T-cell (primary cell): ENCODE data around the gene CBS. TPM values are rescaled to one million over a fixed set of nuclear protein-coding genes. Genes with fewer than 3 reads are reported as not detected.
A peak's percentile ranks its signal among the peaks of the same experiment; 100 is the strongest.
"Not testable (repeated sequence)": the region's sequence is repeated elsewhere in the genome, so short reads cannot be mapped to it uniquely, and the experiment has no call there.

Source experiments
- ATAC-seq, 4 experiments: fragments of 200-7000 bp in 3 of 4; fragments of 150-1000 bp in 1 of 4; cut with Tn5 transposase; replicated peaks in 1 of 4; 1 replicate in 3 of 4; 2 replicates in 1 of 4; pipeline ENCODE4 v1.10.0; 2021; ENCODE audit warnings: moderate library complexity in 3 of 4, mild to moderate bottlenecking in 2 of 4, moderate number of reproducible peaks in 1 of 4
- CTCF ChIA-PET, 2 donors: fragments of 300-600 bp; sonication (Branson Sonifier 250); formaldehyde crosslinking; loops; one replicate each; lab custom pipeline; 2022; ENCODE audit warnings: antibody characterized with exemption in 2 of 2; lab: Charles Lee
- POLR2A ChIA-PET, 2 donors: fragments of 300-600 bp; sonication (Branson Sonifier 250); formaldehyde crosslinking; loops; one replicate each; lab custom pipeline; 2022; ENCODE audit warnings: antibody characterized with exemption in 2 of 2; lab: Charles Lee
- DNase-seq, 35 experiments: peaks; one replicate each; pipeline versions ENCODE4 v3.0.0 to v3.0.0-alpha.2; 2013 to 2023
- H3K27ac ChIP-seq: one replicate; pipeline ENCODE4 v1.5.1; 2013; ENCODE audit warnings: low read length
- H3K27me3 ChIP-seq, 2 experiments: replicated peaks in 1 of 2; 1 replicate in 1 of 2; 2 replicates in 1 of 2; pipeline versions ENCODE4 v1.6.1 to v1.7.0; 2013; ENCODE audit warnings: low read length in 1 of 2, mixed read lengths in 1 of 2; ENCODE audit not compliant: control insufficient read depth in 2 of 2, insufficient read depth in 2 of 2; ENCODE audit errors: extremely low read depth in 1 of 2
- H3K36me3 ChIP-seq, 2 donors: 1 replicate in 1 of 2; 2 replicates in 1 of 2; pipeline versions ENCODE4 v1.6.1 to v1.7.0; 2013; ENCODE audit warnings: low read length in 1 of 2; ENCODE audit not compliant: control insufficient read depth in 2 of 2, insufficient read depth in 1 of 2; ENCODE audit errors: extremely low read depth in 1 of 2
- H3K4me1 ChIP-seq, 2 experiments: 1 replicate in 1 of 2; 2 replicates in 1 of 2; pipeline versions ENCODE4 v1.6.1 to v1.7.0; 2013; ENCODE audit warnings: low read length in 2 of 2, mixed read lengths in 1 of 2; ENCODE audit not compliant: insufficient read depth in 2 of 2, control insufficient read depth in 1 of 2; ENCODE audit errors: extremely low read depth in 1 of 2
- H3K4me3 ChIP-seq, 2 donors: 1 replicate in 1 of 2; 2 replicates in 1 of 2; pipeline versions ENCODE4 v1.5.1 to v1.7.0; 2013; ENCODE audit warnings: mild to moderate bottlenecking in 2 of 2, low read length in 1 of 2, moderate library complexity in 1 of 2; ENCODE audit not compliant: control insufficient read depth in 1 of 2; ENCODE audit errors: extremely low read depth in 1 of 2
- H3K9me3 ChIP-seq: 2 replicates; pipeline ENCODE4 v1.7.0; 2013
- H3K27ac Mint-ChIP-seq, 2 donors: one replicate each; pipeline ENCODE4 v1.8.0; 2020 to 2021; ENCODE audit warnings: mild to moderate bottlenecking in 2 of 2, mixed read lengths in 2 of 2
- H3K27me3 Mint-ChIP-seq, 2 donors: one replicate each; pipeline ENCODE4 v1.8.0; 2021 to 2022; ENCODE audit warnings: mixed read lengths in 2 of 2
- H3K36me3 Mint-ChIP-seq: one replicate; pipeline ENCODE4 v1.8.0; 2021; ENCODE audit warnings: mixed read lengths
- H3K4me1 Mint-ChIP-seq, 3 donors: one replicate each; pipeline ENCODE4 v1.8.0; 2020 to 2022; ENCODE audit warnings: mixed read lengths in 3 of 3, mild to moderate bottlenecking in 1 of 3
- H3K4me3 Mint-ChIP-seq, 3 donors: one replicate each; pipeline ENCODE4 v1.8.0; 2020 to 2022; ENCODE audit warnings: mild to moderate bottlenecking in 3 of 3, mixed read lengths in 3 of 3, moderate library complexity in 3 of 3
- H3K9me3 Mint-ChIP-seq, 3 donors: one replicate each; pipeline ENCODE4 v1.8.0; 2020 to 2022; ENCODE audit warnings: mixed read lengths in 3 of 3
- WGBS: methylation state at CpG from one replicate; pipeline ENCODE4 v1.1.5; 2013; ENCODE audit warnings: missing lambda C conversion rate; ENCODE audit not compliant: insufficient coverage; 5-methylcytosine and 5-hydroxymethylcytosine counted together
- total RNA-seq, 35 experiments: library from RNA in 6 of 35; stranded (reverse) in 6 of 35; fragments of 120-200 nt in 1 of 35; gene quantifications; one replicate each; pipeline versions ENCODE4 v1.2.1 to v1.2.4 and lab custom pipeline; 2013 to 2026

Gene CBS
- total RNA-seq, 5 donors from 2014 or later (not counting 1 experiment from before 2014, with no cell fraction given), result 0.65 to 5.5 (median 3.7) TPM; not detected in 1

GRCh38 chr21:43106965-43107793 lies 31.5 kb upstream of the CBS start, which contains the start of gene U2AF1:
Gene U2AF1, minus strand, starts transcription at chr21:43107570. Its CDS starts 76 bp downstream, at chr21:43107494.
- ATAC-seq (peak; percentile 93 to 96 (median 94)), DNase-seq (peak in 23 of 35 experiments; percentile 47 to 83 (median 67))
- H3K36me3 ChIP-seq, H3K27me3 Mint-ChIP-seq, POLR2A ChIA-PET, H3K36me3 Mint-ChIP-seq, CTCF ChIA-PET, H3K27ac Mint-ChIP-seq, H3K4me1 Mint-ChIP-seq, H3K9me3 ChIP-seq, H3K27me3 ChIP-seq, H3K4me1 ChIP-seq, H3K9me3 Mint-ChIP-seq: not testable (repeated sequence)
- peak within 1 kb of the TSS in 1 of 3 donors; percentile 37 for H3K4me3 Mint-ChIP-seq
- 0% methylated on average over 3 of the region's 107 CpGs for WGBS
- H3K4me3 ChIP-seq, result peak within 1 kb of the TSS; percentile 47 to 59
- peak within 1 kb of the TSS; percentile 70 for H3K27ac ChIP-seq

GRCh38 chr21:43104642-43105041 lies 29.0 kb upstream of the CBS start:
- ATAC-seq, H3K9me3 ChIP-seq, CTCF ChIA-PET, H3K9me3 Mint-ChIP-seq, H3K4me1 Mint-ChIP-seq, POLR2A ChIA-PET, H3K27me3 ChIP-seq, H3K27me3 Mint-ChIP-seq, H3K4me3 ChIP-seq, DNase-seq, H3K36me3 ChIP-seq, H3K36me3 Mint-ChIP-seq, H3K27ac Mint-ChIP-seq, H3K4me3 Mint-ChIP-seq, H3K27ac ChIP-seq, H3K4me1 ChIP-seq: not testable (repeated sequence)
- WGBS, result no CpG with 5 or more reads among the region's 5 CpGs

GRCh38 chr21:43102281-43102680 lies 26.6 kb upstream of the CBS start:
- CTCF ChIA-PET, H3K4me3 Mint-ChIP-seq, H3K9me3 ChIP-seq, H3K9me3 Mint-ChIP-seq, H3K36me3 Mint-ChIP-seq, H3K4me3 ChIP-seq, DNase-seq, H3K27ac ChIP-seq, H3K27me3 Mint-ChIP-seq, H3K27me3 ChIP-seq, H3K4me1 Mint-ChIP-seq, H3K27ac Mint-ChIP-seq, ATAC-seq, H3K36me3 ChIP-seq, POLR2A ChIA-PET, H3K4me1 ChIP-seq: not testable (repeated sequence)
- WGBS, result no CpG with 5 or more reads among the region's 4 CpGs

- DNase-seq, H3K27ac Mint-ChIP-seq, H3K36me3 Mint-ChIP-seq, H3K9me3 ChIP-seq, ATAC-seq, H3K4me3 ChIP-seq, H3K27ac ChIP-seq, H3K4me1 Mint-ChIP-seq, H3K4me3 Mint-ChIP-seq, POLR2A ChIA-PET, H3K9me3 Mint-ChIP-seq, H3K4me1 ChIP-seq, H3K27me3 Mint-ChIP-seq, H3K27me3 ChIP-seq, H3K36me3 ChIP-seq, CTCF ChIA-PET: not testable (repeated sequence)
- no CpG with 5 or more reads among the region's 5 CpGs for WGBS
Observed at GRCh38 chr21:43101676-43102075, 26.0 kb upstream of the CBS start.

GRCh38 chr21:43101000-43101399 lies 25.4 kb upstream of the CBS start:
- H3K27ac ChIP-seq, H3K4me3 ChIP-seq, H3K36me3 Mint-ChIP-seq, H3K27me3 ChIP-seq, CTCF ChIA-PET, H3K9me3 ChIP-seq, H3K27ac Mint-ChIP-seq, ATAC-seq, H3K36me3 ChIP-seq, H3K27me3 Mint-ChIP-seq, H3K4me1 Mint-ChIP-seq, DNase-seq, H3K4me1 ChIP-seq, H3K9me3 Mint-ChIP-seq, H3K4me3 Mint-ChIP-seq, POLR2A ChIA-PET: not testable (repeated sequence)
- no CpG with 5 or more reads among the region's 7 CpGs for WGBS

GRCh38 chr21:43091979-43092614 lies 16.5 kb upstream of the CBS start:
- H3K4me3 ChIP-seq, DNase-seq, H3K36me3 ChIP-seq, H3K27ac Mint-ChIP-seq, CTCF ChIA-PET, H3K27me3 ChIP-seq, H3K36me3 Mint-ChIP-seq, H3K4me1 ChIP-seq, H3K27me3 Mint-ChIP-seq, H3K9me3 Mint-ChIP-seq, H3K4me1 Mint-ChIP-seq, H3K27ac ChIP-seq, H3K9me3 ChIP-seq, POLR2A ChIA-PET, H3K4me3 Mint-ChIP-seq: not testable (repeated sequence)
- ATAC-seq, result peak in 1 of 4 experiments; percentile 34
- no CpG with 5 or more reads among the region's 16 CpGs for WGBS
